ENCODE measurements around the gene PDE6C.

- TF ChIP-seq CTCF (IDR thresholded peaks at IDR 0.05; ENCODE audit: low read depth, low read length) (no peak), EZH2phosphoT487 (IDR thresholded peaks at IDR 0.05; ENCODE audit: low read depth) (no peak)
Observed at GRCh38 chr10:93711891-93712290, 99.6 kb downstream of the PDE6C start.

Measured in OCI-LY3 (cell line).